GM12878 (cell line): ENCODE results near the gene GNB3. TPM values are rescaled to one million over a fixed set of nuclear protein-coding genes. Genes with fewer than 3 reads are reported as not detected.

Experiments used
- ATAC-seq: fragments of 200-7000 bp; cut with Tn5 transposase; 3 replicates; pipeline ENCODE4 v1.9.1; 2020; ENCODE audit warnings: mild to moderate bottlenecking, moderate library complexity
- BruUV-seq: library from RNA; stranded (reverse); fragments of 400-500 nt; replicated peaks from 2 replicates; lab custom pipeline; 2021; lab: Mats Ljungman, UMichigan
- CTCF ChIA-PET: fragments of 300-600 bp; sonication (Branson Sonifier 250); formaldehyde crosslinking; extraction: SDS; loops from one replicate; lab custom pipeline; 2021; ENCODE audit warnings: inconsistent platforms; lab: Yijun Ruan, JAX
- POLR2A ChIA-PET: fragments of 350-600 bp; formaldehyde crosslinking; extraction: SDS; loops from one replicate; lab custom pipeline; 2021; ENCODE audit warnings: inconsistent platforms; lab: Charles Lee
- RAD21 ChIA-PET: fragments of 300-600 bp; sonication (Branson Sonifier 250); formaldehyde crosslinking; loops from one replicate; lab custom pipeline; 2023; ENCODE audit warnings: antibody characterized with exemption; ENCODE audit not compliant: unreplicated experiment; lab: Charles Lee
- SMC1A ChIA-PET: fragments of 300-600 bp; sonication (Branson Sonifier 250); formaldehyde crosslinking; loops from one replicate; lab custom pipeline; 2023; ENCODE audit not compliant: unreplicated experiment, uncharacterized antibody; lab: Charles Lee
- DNase-seq: peaks from one replicate; pipeline ENCODE4 v3.0.0-alpha.2; 2011; ENCODE audit warnings: low read depth, low spot score
- FAIRE-seq: peaks from 3 replicates; lab custom pipeline; 2011; peaks lifted over from hg19 to GRCh38; lab: Jason Lieb, UNC
- H2AFZ ChIP-seq: 2 replicates; pipeline ENCODE4 v1.6.0; 2011; ENCODE audit warnings: low read depth, low read length, control low read depth; ENCODE audit not compliant: control insufficient read depth
- H3K27ac ChIP-seq: 2 replicates; pipeline ENCODE4 v1.5.1; 2011; ENCODE audit warnings: control low read depth; ENCODE audit not compliant: control insufficient read depth, insufficient read depth
- H3K27me3 ChIP-seq, 2 experiments: replicated peaks in 1 of 2; 2 replicates each; pipeline versions ENCODE4 v1.6.0 to v1.6.1; 2011; ENCODE audit warnings: low read length in 1 of 2; ENCODE audit not compliant: control insufficient read depth in 2 of 2, insufficient read depth in 2 of 2
- H3K36me3 ChIP-seq, 2 experiments: 2 replicates each; pipeline ENCODE4 v1.5.1; 2011; ENCODE audit warnings: low read length in 1 of 2; ENCODE audit not compliant: control insufficient read depth in 2 of 2, insufficient read depth in 2 of 2
- H3K4me1 ChIP-seq: 2 replicates; pipeline ENCODE4 v1.6.1; 2011; ENCODE audit warnings: mild to moderate bottlenecking, low read length, moderate library complexity, mixed read lengths; ENCODE audit not compliant: control insufficient read depth, insufficient read depth
- H3K4me2 ChIP-seq: 2 replicates; pipeline ENCODE4 v1.6.0; 2011; ENCODE audit warnings: control low read depth; ENCODE audit not compliant: control insufficient read depth, insufficient read depth
- H3K4me3 ChIP-seq: fragments of 200-600 bp; sonication (generic); 2 replicates; pipeline ENCODE4 v1.5.1; 2016
- H3K79me2 ChIP-seq: 2 replicates; pipeline ENCODE4 v1.6.0; 2011; ENCODE audit warnings: low read length; ENCODE audit not compliant: control insufficient read depth, insufficient read depth
- H3K9ac ChIP-seq: 2 replicates; pipeline ENCODE4 v1.8.0; 2011; ENCODE audit warnings: low read length, control low read depth, mixed read lengths; ENCODE audit not compliant: control insufficient read depth, insufficient read depth
- H3K9me3 ChIP-seq: replicated peaks from 3 replicates; pipeline ENCODE4 v1.5.1; 2011; ENCODE audit warnings: mild to moderate bottlenecking, low read length; ENCODE audit not compliant: control insufficient read depth, insufficient read depth
- H4K20me1 ChIP-seq: 2 replicates; pipeline ENCODE4 v1.6.0; 2011; ENCODE audit not compliant: control insufficient read depth, insufficient read depth
- CHD1 ChIP-seq: IDR thresholded peaks from 2 replicates; pipeline ENCODE4 v1.6.1; 2012; ENCODE audit warnings: low read depth, low read length, improper control_type of control experiment
- GATAD2B ChIP-seq: fragments of 450-650 bp; conservative IDR thresholded peaks from 2 replicates; pipeline ENCODE4 v1.6.1; 2017; ENCODE audit warnings: low read depth, mild to moderate bottlenecking, moderate library complexity
- HDGF ChIP-seq: fragments of 450-650 bp; IDR thresholded peaks from 2 replicates; pipeline ENCODE4 v1.6.1; 2016; ENCODE audit warnings: antibody characterized with exemption
- IKZF2 ChIP-seq, 2 experiments: fragments of 450-650 bp; IDR thresholded peaks; 2 replicates each; pipeline ENCODE4 v1.6.1; 2017; ENCODE audit warnings: mild to moderate bottlenecking in 2 of 2, moderate library complexity in 2 of 2
- NBN ChIP-seq: fragments of 450-650 bp; IDR thresholded peaks from 2 replicates; pipeline ENCODE4 v1.6.1; 2016
- RAD21 ChIP-seq: IDR thresholded peaks from 2 replicates; pipeline ENCODE4 v1.6.1; 2011; ENCODE audit warnings: mild to moderate bottlenecking, low read depth, low read length, moderate library complexity; ENCODE audit not compliant: insufficient read depth
- ZBTB40 ChIP-seq: fragments of 450-650 bp; IDR thresholded peaks from 2 replicates; pipeline ENCODE4 v1.6.1; 2016; ENCODE audit warnings: mild to moderate bottlenecking, moderate library complexity, borderline replicate concordance
- WGBS: methylation state at CpG from one replicate; pipeline ENCODE4 v1.1.6; 2016; ENCODE audit warnings: low lambda C conversion rate; ENCODE audit not compliant: insufficient replicate concordance, insufficient coverage; ENCODE audit errors: missing lambda C conversion rate; 5-methylcytosine and 5-hydroxymethylcytosine counted together
- in situ Hi-C: fragments of 300-500 bp; cut with MboI; formaldehyde crosslinking; loops from 9 replicates; pipeline ENCODE4 v1.14.3; 2018; ENCODE audit warnings: mixed read lengths
- intact Hi-C: fragments of 100-400 bp; cut with micrococcal nuclease; formaldehyde crosslinking; loops from one replicate; pipeline ENCODE4 v1.14.2; 2022; ENCODE audit not compliant: unreplicated experiment
- polyA plus RNA-seq, 11 experiments: library from polyadenylated mRNA; depleted of rRNA in 4 of 11; unstranded in 6 of 11; stranded (reverse) in 5 of 11; fragments of >200 nt; fragmentation: Nextera tagmentation in 4 of 11; fragmentation: Illumina TruSeq in 1 of 11; extraction: Ambion mirVana in 4 of 11; extraction: Trizol in 1 of 11; gene quantifications; 1 replicate in 1 of 11; 2 replicates in 10 of 11; pipeline versions ENCODE4 v1.2.1 to v1.2.3, GENCODE V29; 2011 to 2016; ENCODE audit warnings: inconsistent platforms in 2 of 11, missing spikeins in 2 of 11, low read depth in 1 of 11
- total RNA-seq, 4 experiments: library from RNA; depleted of rRNA in 3 of 4; stranded (reverse); fragments of >200 nt in 3 of 4; fragmentation: Illumina TruSeq in 1 of 4; extraction: Trizol in 1 of 4; gene quantifications; 2 replicates each; pipeline versions ENCODE4 v1.2.1 to v1.2.3, GENCODE V29; 2013 to 2021

The GNB3 gene
- total and polyA plus RNA-seq, 10 of the 15 experiments (the other 5 are each of a cell fraction or from before 2014, with no cell fraction given) = 0.05 to 1.1 (median 0.36) TPM

GRCh38 chr12:6852651-6853354 is 12.1 kb downstream of the GNB3 start:
- H3K4me3 ChIP-seq = peak overlapping the region; percentile 82
- no TSS peak for BruUV-seq
- peak overlapping the region; percentile 27; the same call in 1 of the 2 replicates for H2AFZ ChIP-seq

More at GRCh38 chr12:6852651-6853354, 12.1 kb downstream of the GNB3 start:
- SMC1A ChIA-PET = interaction anchor here (0.9 to 5.0 kb wide), 11 partner anchors 12 to 255 kb away, joined by 3 to 42 read pairs (median 6); partner anchors contain the start of genes COPS7A, GNB3, MLF2 and SPSB2
- FAIRE-seq (no peak), ATAC-seq (no peak), DNase-seq (no peak)
- Histone ChIP-seq H3K36me3 (peaks cover 15 to 26% of the 10 kb centered on the region in 2 experiments), H3K27me3 (no peaks in the 10 kb centered on the region), H3K9ac (peak overlapping the region; percentile 60), H3K4me2 (peak overlapping the region; percentile 92), H4K20me1 (no peaks in the 10 kb centered on the region), H3K4me1 (peaks cover 28% of the 10 kb centered on the region), H3K9me3 (no peaks in the 10 kb centered on the region), H3K27ac (peak overlapping the region; percentile 84), H3K79me2 (peaks cover 41% of the 10 kb centered on the region)
- in situ Hi-C loops = no loop called here
- 3% methylated on average over 18 of the region's 18 CpGs for WGBS
- intact Hi-C loops = loop anchor here (1.0 to 5.0 kb wide), 2 partner anchors 38 to 166 kb away; partner anchors contain the start of gene ZNF384
- POLR2A ChIA-PET = interaction anchor here (0.7 to 8.9 kb wide), 21 partner anchors 10 to 260 kb away, joined by 3 to 84 read pairs (median 7); partner anchors contain the start of genes COPS7A, LPCAT3, MLF2 and PTMS
- RAD21 ChIA-PET = interaction anchor here (0.5 to 5.6 kb wide), 11 partner anchors 15 to 260 kb away, joined by 3 to 42 read pairs (median 6); partner anchors contain the start of genes C12orf57, COPS7A, MLF2 and RNU7-1
- CTCF ChIA-PET = interaction anchor here (0.6 to 9.9 kb wide), 12 partner anchors 16 to 314 kb away, joined by 3 to 173 read pairs (median 4); partner anchors contain the start of genes COPS7A, MLF2, SPSB2 and TPI1
- TF ChIP-seq GATAD2B (no peak), CHD1 (no peak), IKZF2 (IDR thresholded peaks at IDR 0.05) (no peak), ZBTB40 (no peak), RAD21 (no peak), HDGF (peak; percentile 70; the same call in 1 of the 2 replicates), NBN (0 out of 2 replicates have a peak, but pooled peaks have one; percentile 1)
